ENCODE measurements around the gene HDAC3. TPM values are rescaled to one million over a fixed set of nuclear protein-coding genes. Genes with fewer than 3 reads are reported as not detected.

Gene HDAC3
- total RNA-seq, 1 donor from 2014 or later: 83.1 TPM

Other genes with a start within 250 kb of the HDAC3 start
- 0.18 and 0.27 TPM in 2 replicates for gene PCDHGB4, start 249.2 kb downstream of the HDAC3 start, total RNA-seq
- gene PCDHGA8, start 244.2 kb downstream of the HDAC3 start, total RNA-seq: 0.03 TPM in 1 of 2 replicates, not detected in the other
- gene PCDHGB5, start 238.9 kb downstream of the HDAC3 start, total RNA-seq: 0.56 and 0.83 TPM in 2 replicates
- 0.21 and 0.39 TPM in 2 replicates for gene PCDHGA9, start 234.1 kb downstream of the HDAC3 start, total RNA-seq
- gene PCDHGB6, start 228.8 kb downstream of the HDAC3 start, total RNA-seq: 0.12 and 0.18 TPM in 2 replicates
- gene PCDHGA10, start 223.9 kb downstream of the HDAC3 start, total RNA-seq: 0.10 and 0.13 TPM in 2 replicates
- 0.13 TPM in 1 of 2 replicates, not detected in the other for gene PCDHGB7, start 219.2 kb downstream of the HDAC3 start, total RNA-seq
- gene PCDHGA11, start 215.8 kb downstream of the HDAC3 start, total RNA-seq: 0.16 and 0.24 TPM in 2 replicates
- 0.18 TPM in 1 of 2 replicates, not detected in the other for gene PCDHGA12, start 206.3 kb downstream of the HDAC3 start, total RNA-seq
- gene PCDHGC3, start 160.9 kb downstream of the HDAC3 start, total RNA-seq: 0.31 and 0.32 TPM in 2 replicates
- not detected in 2 replicates for gene PCDHGC4, start 151.8 kb downstream of the HDAC3 start, total RNA-seq
- not detected in 2 replicates for gene PCDHGC5, start 147.8 kb downstream of the HDAC3 start, total RNA-seq
- gene DIAPH1, start 17.8 kb downstream of the HDAC3 start, total RNA-seq: 221 and 234 TPM in 2 replicates
- 19.3 and 19.5 TPM in 2 replicates for gene RELL2, start 148 bp upstream of the HDAC3 start, total RNA-seq
- 37.0 and 37.1 TPM in 2 replicates for gene FCHSD1, start 14.6 kb upstream of the HDAC3 start, total RNA-seq
- 7.1 and 7.2 TPM in 2 replicates for gene ARAP3, start 45.4 kb upstream of the HDAC3 start, total RNA-seq
- not detected in 2 replicates for gene PCDH1, start 241.6 kb upstream of the HDAC3 start, total RNA-seq